Fibroblast of lung (primary cell): ENCODE data around the gene BRINP3. TPM values are rescaled to one million over a fixed set of nuclear protein-coding genes. Genes with fewer than 3 reads are reported as not detected.
"Not testable (repeated sequence)": the region's sequence is repeated elsewhere in the genome, so short reads cannot be mapped to it uniquely, and the experiment has no call there.

Experiments
- DNase-seq, 2 donors: peaks; one replicate each; pipeline versions ENCODE4 v3.0.0 to v3.0.0-alpha.2; 2010; ENCODE audit warnings: low read depth in 2 of 2
- H2AFZ ChIP-seq: 2 replicates; pipeline ENCODE4 v1.5.1; 2012; ENCODE audit warnings: low read length, control low read depth, inconsistent platforms
- H3K27ac ChIP-seq: 2 replicates; pipeline ENCODE4 v1.5.1; 2011; ENCODE audit warnings: low read length, control low read depth; ENCODE audit not compliant: insufficient read depth
- H3K27me3 ChIP-seq: 2 replicates; pipeline ENCODE4 v1.5.1; 2011; ENCODE audit warnings: mild to moderate bottlenecking, low read length; ENCODE audit not compliant: control insufficient read depth, insufficient read depth
- H3K36me3 ChIP-seq: 2 replicates; pipeline ENCODE4 v1.5.1; 2011; ENCODE audit warnings: low read length; ENCODE audit not compliant: control insufficient read depth, insufficient read depth
- H3K4me1 ChIP-seq: 2 replicates; pipeline ENCODE4 v1.5.1; 2011; ENCODE audit warnings: low read length; ENCODE audit not compliant: control insufficient read depth, insufficient read depth; ENCODE audit errors: extremely low read depth
- H3K4me2 ChIP-seq: 2 replicates; pipeline ENCODE4 v1.5.1; 2011; ENCODE audit warnings: low read length, control low read depth; ENCODE audit not compliant: insufficient read depth; ENCODE audit errors: extremely low read depth
- H3K4me3 ChIP-seq, 4 experiments: fragments of 200-600 bp in 1 of 4; sonication (generic) in 1 of 4; replicated peaks in 1 of 4; 2 replicates each; pipeline ENCODE4 v1.5.1; 2011 to 2016; ENCODE audit warnings: low read length in 4 of 4, low read depth in 3 of 4, mild to moderate bottlenecking in 3 of 4, control low read depth in 2 of 4, inconsistent platforms in 1 of 4, mixed read lengths in 1 of 4; ENCODE audit not compliant: insufficient read depth in 1 of 4; ENCODE audit errors: control extremely low read depth in 1 of 4
- H3K79me2 ChIP-seq: 2 replicates; pipeline ENCODE4 v1.5.1; 2012; ENCODE audit warnings: mild to moderate bottlenecking, low read length, inconsistent platforms; ENCODE audit not compliant: control insufficient read depth, insufficient read depth
- H3K9ac ChIP-seq: 2 replicates; pipeline ENCODE4 v1.5.1; 2011; ENCODE audit warnings: mild to moderate bottlenecking, low read length, control low read depth; ENCODE audit not compliant: insufficient read depth
- H3K9me3 ChIP-seq: 2 replicates; pipeline ENCODE4 v1.5.1; 2012; ENCODE audit warnings: low read depth, low read length; ENCODE audit not compliant: control insufficient read depth, insufficient read depth
- H4K20me1 ChIP-seq: 2 replicates; pipeline ENCODE4 v1.5.1; 2011; ENCODE audit warnings: low read length; ENCODE audit not compliant: control insufficient read depth, insufficient read depth; ENCODE audit errors: extremely low read depth
- CTCF ChIP-seq, 2 donors: IDR thresholded peaks in 1 of 2; conservative IDR thresholded peaks in 1 of 2; 1 replicate in 1 of 2; 2 replicates in 1 of 2; pipeline ENCODE4 v1.5.1; 2011 to 2012; ENCODE audit warnings: low read length in 2 of 2, control low read depth in 1 of 2, inconsistent platforms in 1 of 2, low read depth in 1 of 2, mild to moderate bottlenecking in 1 of 2
- EZH2 ChIP-seq: IDR thresholded peaks from 2 replicates; pipeline ENCODE4 v1.5.1; 2012; ENCODE audit warnings: low read length, control low read depth, mild to moderate bottlenecking; ENCODE audit errors: missing control alignments
- polyA minus RNA-seq: library from RNA; depleted of rRNA, polyadenylated mRNA; stranded (reverse); fragments of >200 nt; gene quantifications from 2 replicates; pipeline ENCODE4 v1.2.3, GENCODE V29; 2011; ENCODE audit warnings: low replicate concordance
- polyA plus RNA-seq, 2 donors: library from polyadenylated mRNA; depleted of rRNA in 1 of 2; stranded (reverse) in 1 of 2; unstranded in 1 of 2; fragments of >200 nt; gene quantifications; 2 replicates each; pipeline ENCODE4 v1.2.1, GENCODE V29; 2011 to 2012; ENCODE audit warnings: missing spikeins in 1 of 2
- total RNA-seq: library from RNA; depleted of rRNA; stranded (reverse); fragments of >200 nt; gene quantifications from 2 replicates; pipeline ENCODE4 v1.2.1, GENCODE V29; 2014

The BRINP3 gene
- total RNA-seq (7.2 and 18.8 TPM in 2 replicates), polyA plus RNA-seq (0.26 and 1.0 TPM in 2 replicates), polyA minus RNA-seq (not detected in 2 replicates)
- 0.21 and 0.68 TPM in 2 replicates for polyA plus RNA-seq (2012)

DNA sequence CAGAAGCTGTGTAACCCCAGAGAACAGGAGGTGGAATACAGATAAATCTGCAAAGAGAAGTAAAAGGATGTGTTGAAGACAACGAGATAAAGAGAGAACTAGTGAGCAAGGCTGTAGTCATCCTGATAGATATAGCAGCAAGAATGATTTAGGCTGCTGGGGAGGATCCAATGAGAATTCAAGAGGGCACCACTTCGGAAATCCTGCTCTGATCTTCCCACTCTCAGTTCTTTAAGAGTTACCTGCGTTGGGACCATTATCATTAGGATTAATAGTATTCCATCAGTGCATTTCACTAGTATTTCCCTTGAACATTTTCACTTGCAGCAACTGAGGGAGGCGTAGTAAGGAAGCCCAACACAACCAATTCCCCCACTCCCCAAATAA is at the start of gene BRINP3:
Gene BRINP3, minus strand, starts transcription at position 103 of the 387 bp plus-strand sequence.
- no peaks in the 10 kb centered on the region for H4K20me1 ChIP-seq
- peak in 1 of 2 donors; percentile 0 for DNase-seq
- H3K9ac ChIP-seq, result no peak within 1 kb of the TSS

DNA sequence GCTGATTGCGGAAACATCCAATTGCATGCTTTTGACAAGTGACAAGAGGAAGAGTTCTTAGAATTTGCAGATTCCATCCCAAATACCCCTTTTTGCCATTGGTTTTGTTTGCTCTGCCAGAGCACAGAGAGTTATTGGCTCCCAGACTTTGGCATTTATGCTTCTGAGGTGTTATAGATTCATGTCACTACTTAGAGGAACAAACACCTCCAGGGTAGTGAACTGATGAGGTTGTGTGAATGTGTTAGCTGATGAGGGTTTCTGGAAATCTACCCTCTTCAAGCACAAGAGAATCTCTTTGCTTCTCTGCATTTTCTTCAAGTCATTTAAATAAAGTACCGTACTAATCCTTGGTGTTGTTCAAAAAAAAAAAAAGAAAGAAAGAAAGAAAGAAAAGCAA is 33.9 kb upstream of the BRINP3 start:
- no peak overlapping the region for H3K9ac ChIP-seq
- H3K27me3 ChIP-seq, result no peaks in the 10 kb centered on the region
- H3K36me3 ChIP-seq, result no peaks in the 10 kb centered on the region
- TF ChIP-seq EZH2 (no peak), CTCF (conservative IDR thresholded peaks at IDR 0.05 in 1 of 2, IDR thresholded peaks at IDR 0.05 in 1 of 2; ENCODE audit: low read depth in 1 of 2, low read length in 2 of 2) (no peak)
- no peak overlapping the region for H2AFZ ChIP-seq
- H3K27ac ChIP-seq, result no peak overlapping the region
- DNase-seq, result no peak
- H3K4me2 ChIP-seq, result no peak overlapping the region
- no peaks in the 10 kb centered on the region for H3K4me1 ChIP-seq
- no peaks in the 10 kb centered on the region for H3K9me3 ChIP-seq
- H4K20me1 ChIP-seq, result no peaks in the 10 kb centered on the region
- H3K4me3 ChIP-seq, result no peak overlapping the region
- no peaks in the 10 kb centered on the region for H3K79me2 ChIP-seq

More for the DNA sequence above, at the start of gene BRINP3:
- Histone ChIP-seq H3K4me3 (peak within 1 kb of the TSS; percentile 11 to 88 (median 54)), H3K4me1 (no peaks in the 10 kb centered on the region), H2AFZ (peak within 1 kb of the TSS; percentile 45), H3K27ac (no peak within 1 kb of the TSS), H3K79me2 (no peaks in the 10 kb centered on the region), H3K36me3 (no peaks in the 10 kb centered on the region), H3K27me3 (no peaks in the 10 kb centered on the region), H3K4me2 (peak within 1 kb of the TSS; percentile 69), H3K9me3 (no peaks in the 10 kb centered on the region)
- TF ChIP-seq CTCF (conservative IDR thresholded peaks at IDR 0.05 in 1 of 2, IDR thresholded peaks at IDR 0.05 in 1 of 2; ENCODE audit: low read depth in 1 of 2, low read length in 2 of 2), result no peak
- TF ChIP-seq EZH2, result no peak

GRCh38 chr1:190507357-190507756 is 29.7 kb upstream of the BRINP3 start:
- H3K9ac ChIP-seq, result no peak overlapping the region
- no peak for TF ChIP-seq CTCF (conservative IDR thresholded peaks at IDR 0.05 in 1 of 2, IDR thresholded peaks at IDR 0.05 in 1 of 2; ENCODE audit: low read depth in 1 of 2, low read length in 2 of 2)
- no peak overlapping the region for H3K4me3 ChIP-seq
- H3K27me3 ChIP-seq, result no peaks in the 10 kb centered on the region
- H3K9me3 ChIP-seq, result no peaks in the 10 kb centered on the region
- no peaks in the 10 kb centered on the region for H3K4me1 ChIP-seq
- H3K27ac ChIP-seq, result no peak overlapping the region
- H3K36me3 ChIP-seq, result no peaks in the 10 kb centered on the region
- no peaks in the 10 kb centered on the region for H3K79me2 ChIP-seq
- DNase-seq, result no peak
- H2AFZ ChIP-seq, result no peak overlapping the region
- H4K20me1 ChIP-seq, result no peaks in the 10 kb centered on the region
- no peak overlapping the region for H3K4me2 ChIP-seq

DNA sequence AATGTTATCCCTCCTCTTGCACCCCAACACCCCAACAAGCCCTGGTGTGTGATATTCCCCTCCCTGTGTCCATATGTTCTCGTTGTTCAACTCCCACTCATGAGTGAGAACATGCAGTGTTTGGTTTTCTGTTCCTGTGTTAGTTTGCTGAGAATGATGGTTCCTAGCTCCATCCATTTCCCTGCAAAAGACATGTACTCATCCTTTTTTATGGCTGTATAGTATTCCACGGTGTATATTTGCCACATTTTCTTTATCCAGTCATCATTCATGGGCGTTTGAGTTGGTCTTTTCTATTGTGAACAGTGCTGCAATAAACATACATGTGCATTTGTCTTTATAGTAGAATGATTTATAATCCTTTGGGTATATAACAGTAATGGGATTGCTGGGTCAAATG is 26.9 kb upstream of the BRINP3 start:
- H3K79me2 ChIP-seq, H3K36me3 ChIP-seq, H3K9me3 ChIP-seq, DNase-seq, H3K9ac ChIP-seq, H3K4me1 ChIP-seq, H3K4me3 ChIP-seq, H3K27ac ChIP-seq, H4K20me1 ChIP-seq, H3K27me3 ChIP-seq, H2AFZ ChIP-seq, H3K4me2 ChIP-seq: not testable (repeated sequence)
